H1 (cell line): ENCODE measurements around the gene NUP98. TPM values are rescaled to one million over a fixed set of nuclear protein-coding genes. Genes with fewer than 3 reads are reported as not detected.

ENCODE experiments used
- HDAC6 ChIP-seq: IDR thresholded peaks from one replicate; pipeline ENCODE4 v1.7.1; 2012; ENCODE audit warnings: low read depth, mild to moderate bottlenecking, inconsistent platforms, low read length, moderate library complexity
- MAFK ChIP-seq: IDR thresholded peaks from 2 replicates; pipeline ENCODE4 v1.6.1; 2012; ENCODE audit warnings: low read depth, mild to moderate bottlenecking, improper control_type of control experiment, low read length
- SIRT6 ChIP-seq: IDR thresholded peaks from one replicate; pipeline ENCODE4 v1.7.1; 2012; ENCODE audit warnings: low read length, inconsistent platforms
- TEAD4 ChIP-seq: IDR thresholded peaks from 2 replicates; pipeline ENCODE4 v1.6.1; 2012; ENCODE audit warnings: low read depth, low read length, inconsistent platforms, mixed read lengths
- polyA plus RNA-seq, 7 experiments: library from polyadenylated mRNA; depleted of rRNA in 3 of 7; stranded (reverse) in 5 of 7; unstranded in 2 of 7; fragments of >200 nt in 5 of 7; fragments of 200-250 nt in 2 of 7; gene quantifications; 1 replicate in 5 of 7; 2 replicates in 1 of 7; 4 replicates in 1 of 7; pipeline versions ENCODE4 v1.2.1 to v1.2.3, GENCODE V29; 2011 to 2013; ENCODE audit warnings: missing spikeins in 2 of 7, mixed read lengths in 2 of 7
- total RNA-seq: library from RNA; stranded (reverse); fragmentation: NEBNext Ultra II Directional; extraction: Animal tissue kit (Norgen Biotek cat#: 25700); gene quantifications from 2 replicates; pipeline ENCODE4 v1.2.1, GENCODE V29; 2021

The NUP98 gene
- total and polyA plus RNA-seq, 2 of the 8 experiments (the other 6 are each of a cell fraction or from before 2014, with no cell fraction given), result 98.6 to 261 TPM

DNA sequence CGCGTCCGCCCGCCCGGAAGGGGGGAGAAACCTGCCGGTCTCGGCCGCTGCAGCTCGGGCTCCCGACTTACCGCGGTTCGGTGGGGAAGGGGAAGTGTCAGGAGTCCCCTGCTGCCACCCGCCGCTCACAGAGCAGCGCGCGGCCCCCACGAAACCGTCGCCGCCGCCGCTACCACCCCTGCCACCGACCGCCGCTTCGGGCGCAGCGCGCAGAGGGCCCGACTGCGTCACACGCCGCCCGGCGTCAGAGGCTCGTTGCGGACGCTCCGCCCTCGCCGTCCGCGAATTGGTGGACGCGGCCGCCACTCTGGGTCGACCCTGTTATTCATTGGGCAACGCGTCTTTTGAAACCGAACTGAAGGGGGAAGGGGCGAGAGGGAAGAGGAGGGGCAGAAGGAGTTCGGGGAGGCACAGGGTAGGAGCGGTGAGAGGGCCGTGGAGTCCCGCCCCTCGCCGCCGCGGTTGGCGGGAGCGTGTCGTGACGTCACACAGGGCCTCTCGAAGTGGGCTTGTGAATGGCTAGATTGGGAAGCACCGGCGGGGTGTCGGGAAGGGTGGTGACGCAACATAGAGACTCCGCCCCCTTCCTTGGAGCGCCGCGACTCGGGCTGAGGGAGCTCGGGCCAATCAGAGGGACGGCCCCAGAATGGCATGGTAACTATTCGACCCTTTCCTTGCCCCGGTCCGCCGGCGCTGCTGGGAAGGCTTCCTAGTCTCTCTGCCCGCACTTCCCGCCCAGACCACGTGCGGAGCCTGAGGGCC is at the start of gene NUP98 (continued):
- TF ChIP-seq MAFK, result no peak
- 0 out of 2 replicates have a peak, but pooled peaks have one; percentile 38 for TF ChIP-seq TEAD4
- TF ChIP-seq SIRT6, result no peak
- no peak for TF ChIP-seq HDAC6
